GM13976 (cell line): ENCODE results near the gene DNAH12.
"Not testable (repeated sequence)": the region's sequence is repeated elsewhere in the genome, so short reads cannot be mapped to it uniquely, and the experiment has no call there.

Source experiments
- DNase-seq: peaks from one replicate; pipeline ENCODE4 v3.0.0; 2012; ENCODE audit warnings: low spot score
- in situ Hi-C: fragments of 300-500 bp; cut with MboI; formaldehyde crosslinking; loops from one replicate; pipeline ENCODE4 v1.12.0; 2022; ENCODE audit warnings: low sequenced_read_pairs, mixed read lengths, inconsistent platforms; ENCODE audit not compliant: unreplicated experiment
- TF ChIP-seq, protein P1 (sequence below): IDR thresholded peaks from 2 replicates; pipeline ENCODE4 v1.5.1; 2012; ENCODE audit warnings: borderline replicate concordance, mild to moderate bottlenecking; ENCODE audit not compliant: insufficient read depth; ENCODE audit errors: extremely low read depth, missing control alignments, control extremely low read depth

The DNAH12 gene

DNA sequence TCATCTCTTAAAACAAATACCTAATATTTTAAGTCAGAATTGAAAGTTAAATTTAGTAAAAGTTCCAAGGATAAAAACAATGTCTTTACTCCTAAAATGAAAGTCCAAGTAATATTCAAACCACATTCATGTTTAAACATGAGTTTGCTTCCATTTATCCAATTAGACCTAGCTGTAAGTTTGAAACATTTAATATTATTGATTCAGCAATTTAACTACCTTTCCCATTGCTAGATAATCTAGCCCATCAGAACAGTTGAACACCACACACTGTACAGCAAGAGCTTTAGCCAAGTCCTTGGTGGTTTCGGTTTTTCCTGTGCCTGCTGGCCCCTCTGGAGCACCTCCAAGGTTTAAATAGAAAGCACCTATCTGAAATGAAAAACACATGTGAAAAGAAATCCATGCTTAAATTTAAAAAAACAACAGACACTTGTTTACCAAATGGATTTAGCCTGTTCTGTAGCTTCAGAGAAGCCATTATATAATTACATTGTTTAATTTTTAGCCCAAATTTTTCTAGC is 97.8 kb downstream of the DNAH12 start:
- TF ChIP-seq, protein P1, sequence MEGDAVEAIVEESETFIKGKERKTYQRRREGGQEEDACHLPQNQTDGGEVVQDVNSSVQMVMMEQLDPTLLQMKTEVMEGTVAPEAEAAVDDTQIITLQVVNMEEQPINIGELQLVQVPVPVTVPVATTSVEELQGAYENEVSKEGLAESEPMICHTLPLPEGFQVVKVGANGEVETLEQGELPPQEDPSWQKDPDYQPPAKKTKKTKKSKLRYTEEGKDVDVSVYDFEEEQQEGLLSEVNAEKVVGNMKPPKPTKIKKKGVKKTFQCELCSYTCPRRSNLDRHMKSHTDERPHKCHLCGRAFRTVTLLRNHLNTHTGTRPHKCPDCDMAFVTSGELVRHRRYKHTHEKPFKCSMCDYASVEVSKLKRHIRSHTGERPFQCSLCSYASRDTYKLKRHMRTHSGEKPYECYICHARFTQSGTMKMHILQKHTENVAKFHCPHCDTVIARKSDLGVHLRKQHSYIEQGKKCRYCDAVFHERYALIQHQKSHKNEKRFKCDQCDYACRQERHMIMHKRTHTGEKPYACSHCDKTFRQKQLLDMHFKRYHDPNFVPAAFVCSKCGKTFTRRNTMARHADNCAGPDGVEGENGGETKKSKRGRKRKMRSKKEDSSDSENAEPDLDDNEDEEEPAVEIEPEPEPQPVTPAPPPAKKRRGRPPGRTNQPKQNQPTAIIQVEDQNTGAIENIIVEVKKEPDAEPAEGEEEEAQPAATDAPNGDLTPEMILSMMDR: no peak
- no peak for DNase-seq
- in situ Hi-C loops: no loop called here

DNA sequence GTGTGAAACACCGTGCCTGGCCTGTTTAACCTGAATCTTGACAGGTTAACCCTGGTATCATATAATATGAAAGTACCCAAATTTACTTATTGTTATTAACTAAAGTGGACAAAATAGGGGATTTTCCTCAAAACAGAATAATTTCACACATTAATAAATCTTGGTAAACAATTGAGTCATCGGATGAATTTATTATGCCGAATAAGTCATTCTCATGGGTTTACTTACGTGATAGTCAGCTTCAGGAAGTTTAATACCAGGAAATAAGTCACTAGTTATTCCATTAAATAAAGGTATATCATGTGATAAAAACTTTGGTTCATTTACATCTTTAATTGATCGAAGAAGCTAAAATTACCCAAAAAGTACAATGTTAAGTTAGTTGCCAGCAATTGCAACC is 99.7 kb downstream of the DNAH12 start:
- in situ Hi-C loops: no loop called here
- DNase-seq: no peak
- TF ChIP-seq, protein P1: no peak

DNA sequence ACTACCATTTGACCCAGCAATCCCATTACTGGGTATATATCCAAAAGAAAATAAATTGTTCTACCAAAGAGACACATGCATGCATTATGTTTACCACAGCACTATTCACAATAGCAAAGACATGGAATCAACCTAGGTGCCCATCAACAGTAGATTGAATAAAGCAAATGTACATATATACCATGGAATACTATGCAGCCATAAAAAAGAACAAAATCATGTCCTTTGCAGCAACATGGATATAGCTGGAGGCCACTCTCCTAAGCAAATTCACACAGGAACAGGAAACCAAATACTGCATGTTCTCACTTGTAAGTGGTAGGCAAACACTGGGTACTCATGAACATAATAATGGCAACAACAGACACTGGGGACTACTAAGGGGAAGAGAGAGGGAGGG is 104.0 kb downstream of the DNAH12 start:
- DNase-seq, in situ Hi-C loops: not testable (repeated sequence)

DNA sequence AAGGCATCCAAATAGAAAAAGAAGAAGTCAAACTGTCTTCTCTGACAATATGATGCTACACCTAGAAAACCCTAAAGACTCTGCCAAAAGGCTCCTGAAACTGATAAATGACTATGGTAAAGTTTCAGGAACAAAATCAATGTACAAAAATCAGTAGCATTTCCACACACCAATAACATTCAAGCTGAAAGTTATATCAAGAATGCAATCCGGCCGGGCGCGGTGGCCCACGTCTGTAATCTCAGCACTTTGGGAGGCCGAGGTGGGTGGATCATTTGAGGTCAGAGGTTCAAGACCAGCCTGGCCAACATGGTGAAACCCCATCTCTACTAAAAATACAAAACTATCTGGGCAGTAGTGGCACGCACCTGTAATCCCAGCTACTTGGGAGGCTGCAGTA is 105.7 kb downstream of the DNAH12 start:
- in situ Hi-C loops, DNase-seq: not testable (repeated sequence)

DNA sequence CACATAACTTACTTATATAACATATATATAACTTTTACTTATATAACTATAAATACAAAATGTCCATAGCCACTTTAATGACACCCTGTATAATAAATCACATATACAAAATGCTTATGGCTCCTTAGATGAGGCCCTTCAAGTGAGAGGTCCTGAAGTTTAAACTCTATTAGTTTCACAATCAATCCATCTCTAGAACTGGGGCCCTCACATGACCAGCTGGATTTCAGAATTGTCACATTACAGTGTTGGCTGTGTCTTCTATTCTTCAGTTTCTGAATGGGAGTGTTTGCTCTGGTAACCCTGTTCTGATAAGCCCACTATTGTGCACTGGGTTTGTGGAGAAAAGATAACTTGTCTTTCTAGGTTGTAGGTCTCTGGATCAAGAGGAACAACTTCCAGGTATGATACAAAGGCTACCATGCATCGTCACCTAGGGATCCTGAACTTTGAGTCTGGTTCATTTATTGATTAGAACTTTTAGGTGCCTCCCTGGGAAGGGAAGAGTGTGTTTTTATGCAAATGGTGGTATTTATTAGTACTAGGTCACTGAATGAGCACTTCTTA is 107.9 kb downstream of the DNAH12 start:
- TF ChIP-seq, protein P1: no peak
- no peak for DNase-seq
- in situ Hi-C loops: no loop called here

DNA sequence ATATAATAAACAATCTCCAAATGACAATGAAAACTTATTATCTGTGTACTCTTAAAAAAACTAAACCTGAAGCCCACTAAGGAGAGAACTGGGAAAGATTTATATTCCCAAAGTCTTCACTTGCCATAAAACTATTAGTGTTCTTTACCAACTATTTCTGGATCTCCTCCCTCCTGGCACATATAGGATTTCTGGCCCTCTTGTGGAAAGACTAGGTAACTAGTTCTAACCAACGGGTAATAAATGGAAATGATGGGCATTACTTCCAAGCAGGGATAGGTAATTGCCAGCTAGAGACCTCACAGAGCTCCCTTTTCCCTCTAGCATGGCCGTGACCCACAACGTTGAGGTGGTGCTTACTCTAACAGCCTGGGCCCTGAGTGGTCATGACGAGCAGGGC is 110.1 kb downstream of the DNAH12 start:
- TF ChIP-seq, protein P1: no peak
- in situ Hi-C loops: no loop called here
- no peak for DNase-seq

DNA sequence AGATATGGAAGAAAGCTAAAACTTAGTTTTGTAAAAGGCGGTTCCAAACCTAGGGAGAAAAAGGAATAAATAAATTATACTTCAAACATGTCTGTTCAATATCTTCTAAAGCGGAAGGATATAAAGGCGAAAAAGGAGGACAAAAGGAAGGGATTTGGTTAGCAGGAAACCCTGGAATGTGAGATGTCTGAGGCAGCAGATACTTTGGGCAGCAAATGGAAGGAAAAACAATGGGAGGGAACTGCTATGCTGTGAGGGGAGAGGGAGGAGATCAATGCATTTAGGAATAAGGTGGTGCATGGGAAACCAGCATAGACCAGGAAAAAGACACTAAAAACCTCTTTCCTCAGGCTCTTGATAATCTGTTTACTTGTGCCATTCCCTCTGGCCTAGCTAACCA is 120.8 kb downstream of the DNAH12 start:
- in situ Hi-C loops: no loop called here
- TF ChIP-seq, protein P1: no peak
- no peak for DNase-seq

DNA sequence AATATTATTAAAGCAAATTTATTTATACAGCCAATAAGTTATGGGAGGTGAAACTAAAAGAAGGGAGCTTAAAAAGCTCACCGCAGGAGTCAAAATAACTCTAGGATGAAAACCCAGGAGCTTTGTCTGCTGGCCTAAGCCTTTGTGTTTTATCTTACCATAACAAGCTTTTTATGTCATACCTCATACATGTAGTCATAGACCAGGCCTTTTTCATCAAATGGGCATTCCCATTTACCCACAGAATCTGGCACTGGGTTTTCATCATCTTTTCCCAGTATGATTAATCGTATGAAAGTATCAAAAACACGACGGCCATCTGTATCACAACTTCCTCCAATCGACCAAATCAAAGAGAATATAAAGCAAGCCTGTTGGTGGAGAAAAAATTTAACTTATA is 122.8 kb downstream of the DNAH12 start:
- no peak for DNase-seq
- in situ Hi-C loops: no loop called here
- TF ChIP-seq, protein P1: no peak
